MM.1S (cell line): ENCODE measurements around the gene FRMD7.

ENCODE experiments used
- CTCF ChIP-seq: fragments of 300-600 bp; sonication (generic); IDR thresholded peaks from 2 replicates; pipeline ENCODE4 v1.5.1; 2016; ENCODE audit warnings: antibody characterized with exemption, low read length, mixed read lengths
- EZH2phosphoT487 ChIP-seq: fragments of 300-600 bp; sonication (generic); IDR thresholded peaks from 2 replicates; pipeline ENCODE4 v1.6.1; 2018; ENCODE audit warnings: antibody characterized with exemption, low read length

- TF ChIP-seq CTCF: no peak
- TF ChIP-seq EZH2phosphoT487: no peak
Measured at GRCh38 chrX:132031867-132032266, 96.0 kb downstream of the FRMD7 start.
